Measurements from ENCODE around the gene CILP2.

CILP2 gene, protein sequence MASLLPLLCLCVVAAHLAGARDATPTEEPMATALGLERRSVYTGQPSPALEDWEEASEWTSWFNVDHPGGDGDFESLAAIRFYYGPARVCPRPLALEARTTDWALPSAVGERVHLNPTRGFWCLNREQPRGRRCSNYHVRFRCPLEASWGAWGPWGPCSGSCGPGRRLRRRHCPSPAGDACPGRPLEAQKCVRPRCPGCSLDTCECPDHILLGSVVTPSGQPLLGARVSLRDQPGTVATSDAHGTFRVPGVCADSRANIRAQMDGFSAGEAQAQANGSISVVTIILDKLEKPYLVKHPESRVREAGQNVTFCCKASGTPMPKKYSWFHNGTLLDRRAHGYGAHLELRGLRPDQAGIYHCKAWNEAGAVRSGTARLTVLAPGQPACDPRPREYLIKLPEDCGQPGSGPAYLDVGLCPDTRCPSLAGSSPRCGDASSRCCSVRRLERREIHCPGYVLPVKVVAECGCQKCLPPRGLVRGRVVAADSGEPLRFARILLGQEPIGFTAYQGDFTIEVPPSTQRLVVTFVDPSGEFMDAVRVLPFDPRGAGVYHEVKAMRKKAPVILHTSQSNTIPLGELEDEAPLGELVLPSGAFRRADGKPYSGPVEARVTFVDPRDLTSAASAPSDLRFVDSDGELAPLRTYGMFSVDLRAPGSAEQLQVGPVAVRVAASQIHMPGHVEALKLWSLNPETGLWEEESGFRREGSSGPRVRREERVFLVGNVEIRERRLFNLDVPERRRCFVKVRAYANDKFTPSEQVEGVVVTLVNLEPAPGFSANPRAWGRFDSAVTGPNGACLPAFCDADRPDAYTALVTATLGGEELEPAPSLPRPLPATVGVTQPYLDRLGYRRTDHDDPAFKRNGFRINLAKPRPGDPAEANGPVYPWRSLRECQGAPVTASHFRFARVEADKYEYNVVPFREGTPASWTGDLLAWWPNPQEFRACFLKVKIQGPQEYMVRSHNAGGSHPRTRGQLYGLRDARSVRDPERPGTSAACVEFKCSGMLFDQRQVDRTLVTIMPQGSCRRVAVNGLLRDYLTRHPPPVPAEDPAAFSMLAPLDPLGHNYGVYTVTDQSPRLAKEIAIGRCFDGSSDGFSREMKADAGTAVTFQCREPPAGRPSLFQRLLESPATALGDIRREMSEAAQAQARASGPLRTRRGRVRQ

GRCh38 chr19:19538061-19538784 lies at the start of gene CILP2:
TSS of gene CILP2 (plus strand) at chr19:19538265. CDS start at chr19:19538350, 85 bp downstream.
- DNase-seq: peak; percentile 40

GRCh38 chr19:19488875-19489690 lies 49.0 kb upstream of the CILP2 start:
- peak; percentile 98 for DNase-seq

GRCh38 chr19:19489804-19490204 lies 48.3 kb upstream of the CILP2 start:
- no peak for DNase-seq

GRCh38 chr19:19490214-19490968 lies 47.7 kb upstream of the CILP2 start:
- DNase-seq: peak; percentile 89

- DNase-seq: no peak
Measured at GRCh38 chr19:19491321-19492025, 46.6 kb upstream of the CILP2 start.

DNA sequence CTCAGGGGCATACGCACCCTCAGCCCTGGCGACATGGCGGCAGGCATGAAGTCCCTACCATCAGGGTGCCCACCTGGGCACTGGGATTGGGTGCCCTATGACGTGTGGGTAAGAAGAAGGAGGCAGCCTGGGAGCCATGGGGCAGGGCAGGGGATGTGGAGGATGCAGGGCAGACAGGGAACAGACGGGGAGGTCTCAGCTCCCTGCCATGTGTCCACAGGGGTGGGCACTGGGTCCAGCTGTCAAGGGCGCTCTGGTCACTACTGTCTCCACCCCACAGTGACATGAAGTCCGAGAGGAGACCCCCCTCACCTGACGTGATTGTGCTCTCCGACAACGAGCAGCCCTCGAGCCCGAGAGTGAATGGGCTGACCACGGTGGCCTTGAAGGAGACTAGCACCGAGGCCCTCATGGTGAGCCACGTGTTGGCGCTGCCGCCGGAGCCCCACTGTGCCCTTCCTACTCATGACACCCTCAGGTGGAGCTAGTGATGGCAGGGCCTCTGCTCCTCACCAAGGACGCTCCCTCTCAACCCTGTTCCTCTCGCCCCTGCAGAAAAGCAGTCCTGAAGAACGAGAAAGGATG lies 45.9 kb upstream of the CILP2 start:
- no peak for DNase-seq

DNA sequence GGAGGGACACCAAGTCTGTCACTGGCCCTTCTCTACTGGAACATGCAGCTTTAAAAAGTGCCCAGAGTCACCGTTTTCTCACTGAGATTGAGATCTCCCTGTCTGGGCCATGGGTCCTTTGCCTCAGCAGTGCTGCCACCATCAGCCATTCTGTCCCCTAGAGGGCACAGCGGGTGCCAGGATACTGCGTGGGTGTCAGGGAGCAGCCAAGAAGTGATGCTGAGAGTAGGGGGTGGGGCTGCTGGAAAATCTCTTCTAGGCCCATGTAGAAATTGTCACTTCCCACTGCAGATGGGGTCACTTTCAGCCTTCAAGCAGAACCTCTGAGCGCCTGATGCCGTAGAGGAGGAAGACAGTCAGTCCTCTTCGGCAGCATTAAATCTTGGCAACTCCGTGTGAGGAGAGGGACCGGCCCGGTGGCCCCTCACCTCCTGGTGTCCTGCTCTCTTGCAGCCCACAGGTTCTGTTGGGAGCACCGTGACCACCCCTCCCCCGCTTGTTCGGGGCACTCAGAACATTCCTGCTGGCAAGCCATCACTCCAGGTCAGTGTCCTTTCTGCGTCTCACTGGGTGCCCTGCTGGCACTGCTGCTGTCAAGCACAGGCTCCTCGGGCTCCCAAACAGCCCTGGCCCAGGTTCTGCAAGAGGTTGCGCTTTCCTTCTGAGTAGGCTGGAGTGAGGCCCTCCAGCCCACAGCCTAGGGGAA lies 44.1 kb upstream of the CILP2 start:
- DNase-seq: no peak

- no peak for DNase-seq
Measured at GRCh38 chr19:19495614-19496603, 42.2 kb upstream of the CILP2 start.

GRCh38 chr19:19498255-19498991 lies 39.6 kb upstream of the CILP2 start:
- DNase-seq: no peak

GRCh38 chr19:19499272-19499995 lies 38.6 kb upstream of the CILP2 start:
- no peak for DNase-seq

DNA sequence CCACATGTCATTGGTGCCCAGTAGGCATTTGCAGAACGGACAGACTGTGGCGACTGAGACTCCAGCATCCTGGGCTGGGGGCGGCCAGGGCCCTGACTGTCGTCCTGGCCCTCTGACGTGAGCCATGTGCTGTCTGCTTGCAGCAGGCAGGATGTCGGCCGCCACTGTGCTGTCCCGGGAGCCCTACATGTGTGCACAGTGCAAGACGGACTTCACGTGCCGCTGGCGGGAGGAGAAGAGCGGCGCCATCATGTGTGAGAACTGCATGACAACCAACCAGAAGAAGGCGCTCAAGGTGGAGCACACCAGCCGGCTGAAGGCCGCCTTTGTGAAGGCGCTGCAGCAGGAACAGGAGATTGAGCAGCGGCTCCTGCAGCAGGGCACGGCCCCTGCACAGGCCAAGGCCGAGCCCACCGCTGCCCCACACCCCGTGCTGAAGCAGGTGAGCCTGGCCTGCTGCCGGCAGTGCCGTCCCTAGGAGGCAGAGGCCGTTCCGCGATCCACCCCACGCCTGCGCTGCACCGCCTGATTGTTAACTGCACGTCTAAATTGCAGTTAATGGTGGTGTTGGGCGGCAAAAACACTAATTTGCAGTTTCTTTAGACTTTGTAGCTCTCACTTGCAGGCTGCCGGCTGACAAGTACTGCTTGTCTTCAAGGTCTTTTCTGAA lies 37.0 kb upstream of the CILP2 start:
- no peak for DNase-seq

GRCh38 chr19:19501798-19502197 lies 36.3 kb upstream of the CILP2 start:
- no peak for DNase-seq

DNA sequence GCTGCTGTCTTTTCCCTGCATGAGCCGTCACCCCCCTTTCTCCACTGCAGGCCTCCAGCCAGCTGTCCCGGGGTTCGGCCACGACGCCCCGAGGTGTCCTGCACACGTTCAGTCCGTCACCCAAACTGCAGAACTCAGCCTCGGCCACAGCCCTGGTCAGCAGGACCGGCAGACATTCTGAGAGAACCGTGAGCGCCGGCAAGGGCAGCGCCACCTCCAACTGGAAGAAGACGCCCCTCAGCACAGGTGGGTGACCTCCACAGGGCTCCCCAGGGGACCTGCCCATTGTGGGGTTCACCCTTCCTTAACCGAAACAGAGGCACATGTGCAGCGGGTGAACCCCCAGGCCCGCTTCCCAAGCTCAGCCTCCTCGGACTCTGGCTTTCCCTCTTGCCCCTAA lies 35.8 kb upstream of the CILP2 start:
- DNase-seq: no peak

- DNase-seq: no peak
Measured at GRCh38 chr19:19502808-19503602, 35.1 kb upstream of the CILP2 start.
